Activated CD4-positive, alpha-beta T cell treated with anti-CD3 and anti-CD28 coated beads, Interleukin-2, amount 10 ng/mL, durations not matched to agents 7 days and 5 days (primary cell): ENCODE data around the gene HLA-DPA1. TPM values are rescaled to one million over a fixed set of nuclear protein-coding genes. Genes with fewer than 3 reads are reported as not detected.
"Not testable (repeated sequence)": the region's sequence is repeated elsewhere in the genome, so short reads cannot be mapped to it uniquely, and the experiment has no call there.

Experiments used
- CTCF ChIA-PET: fragments of 350-600 bp; sonication (Branson Sonifier 250); formaldehyde crosslinking; loops from one replicate; lab custom pipeline; 2021; ENCODE audit warnings: antibody characterized with exemption; lab: Charles Lee
- POLR2A ChIA-PET: fragments of 350-600 bp; sonication (Branson Sonifier 250); formaldehyde crosslinking; loops from one replicate; lab custom pipeline; 2021; ENCODE audit warnings: antibody characterized with exemption; lab: Charles Lee
- DNase-seq: peaks from one replicate; pipeline ENCODE4 v3.0.0-alpha.2; 2020
- H3K27ac Mint-ChIP-seq: one replicate; pipeline ENCODE4 v1.8.0; 2021; ENCODE audit warnings: mild to moderate bottlenecking, moderate library complexity, mixed read lengths
- H3K27me3 Mint-ChIP-seq: one replicate; pipeline ENCODE4 v1.8.0; 2021; ENCODE audit warnings: mixed read lengths
- H3K36me3 Mint-ChIP-seq: one replicate; pipeline ENCODE4 v1.8.0; 2021; ENCODE audit warnings: low read depth, mixed read lengths
- H3K4me1 Mint-ChIP-seq: one replicate; pipeline ENCODE4 v1.8.0; 2021; ENCODE audit warnings: mixed read lengths
- H3K4me3 Mint-ChIP-seq: one replicate; pipeline ENCODE4 v1.8.0; 2021; ENCODE audit warnings: mild to moderate bottlenecking, moderate library complexity, mixed read lengths
- H3K9me3 Mint-ChIP-seq: one replicate; pipeline ENCODE4 v1.8.0; 2021; ENCODE audit warnings: mixed read lengths
- total RNA-seq, 2 experiments: library from RNA; stranded (reverse); gene quantifications; one replicate each; pipeline ENCODE4 v1.2.3, GENCODE V29; 2021

HLA-DPA1 gene
- total RNA-seq, 2 experiments from 2014 or later, result 26.2 to 29.6 TPM

DNA sequence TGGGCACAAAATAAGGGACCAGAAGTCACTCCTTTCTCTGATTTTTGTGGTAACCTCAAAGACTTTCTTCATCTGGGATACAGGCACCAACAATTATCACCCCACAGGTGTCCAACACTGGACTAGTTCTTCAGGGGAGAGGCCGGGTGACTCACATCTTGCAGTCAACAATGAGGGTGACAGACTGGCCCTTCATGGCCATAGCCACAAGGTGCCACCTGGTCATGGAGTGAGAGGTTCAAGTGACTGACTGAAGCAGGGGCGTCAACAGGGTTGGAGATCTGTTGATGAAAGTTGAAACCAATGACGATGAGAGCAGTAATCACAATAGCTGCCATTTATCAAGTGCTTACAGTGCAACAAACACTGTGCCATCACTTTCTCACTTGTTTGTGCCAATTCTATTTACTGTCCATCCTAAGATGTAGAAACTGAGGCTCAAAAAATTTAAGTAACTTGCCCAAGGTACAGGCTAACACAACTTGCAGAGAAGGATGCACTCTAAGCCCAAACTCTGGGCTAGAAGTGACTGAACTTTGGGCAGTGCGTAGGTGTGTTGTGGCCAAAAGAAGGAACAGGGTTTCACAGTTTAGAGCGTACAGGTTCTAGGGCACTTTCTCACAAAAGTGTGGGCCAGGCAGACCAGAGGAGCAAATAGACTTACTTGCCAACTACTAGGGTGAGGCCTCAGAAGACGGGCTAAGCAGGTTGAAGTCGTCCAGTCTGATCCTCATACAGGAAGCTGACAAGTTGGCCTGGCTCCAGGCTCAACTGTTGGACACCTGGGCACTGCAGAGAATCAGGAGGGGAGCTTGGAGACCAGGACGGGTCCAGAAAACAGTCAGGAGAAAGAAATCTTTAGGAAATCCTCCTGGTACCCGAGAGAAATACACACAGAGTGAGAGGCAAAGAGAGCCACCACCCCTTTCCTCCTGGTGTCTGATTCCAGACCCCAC, 32.7 kb upstream of the HLA-DPA1 start:
- no peak for DNase-seq
- H3K27ac Mint-ChIP-seq, result no peak overlapping the region
- peaks cover 19% of the 10 kb centered on the region for H3K9me3 Mint-ChIP-seq
- H3K27me3 Mint-ChIP-seq, result peaks cover 63% of the 10 kb centered on the region
- H3K36me3 Mint-ChIP-seq, result no peaks in the 10 kb centered on the region
- no peak overlapping the region for H3K4me3 Mint-ChIP-seq
- H3K4me1 Mint-ChIP-seq, result peaks cover 10% of the 10 kb centered on the region
- CTCF ChIA-PET, result no interaction called here
- POLR2A ChIA-PET, result no interaction called here

DNA sequence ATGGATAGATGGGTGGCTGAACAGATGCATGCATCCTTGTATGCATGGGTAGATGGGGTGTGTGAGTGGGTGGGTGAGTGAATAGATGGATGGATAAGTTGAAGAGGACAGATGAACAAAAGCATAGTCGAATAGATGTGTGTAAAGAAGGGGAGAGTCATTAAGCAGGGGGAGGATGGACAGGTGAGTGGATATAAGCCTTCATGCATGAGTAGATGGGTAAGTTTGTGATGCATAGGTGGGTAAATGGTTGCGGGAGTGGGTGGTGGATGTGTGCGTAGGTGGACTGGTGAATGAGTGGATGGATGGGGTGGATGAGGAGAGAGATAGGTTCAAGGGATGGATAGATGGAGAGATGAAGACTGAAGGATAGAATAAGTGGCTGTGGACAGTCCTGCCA, 31.9 kb upstream of the HLA-DPA1 start:
- DNase-seq, result no peak
- Mint-ChIP-seq H3K36me3 (no peaks in the 10 kb centered on the region), H3K27me3 (peaks cover 57% of the 10 kb centered on the region), H3K4me3 (no peak overlapping the region), H3K27ac (no peak overlapping the region), H3K9me3 (peaks cover 25% of the 10 kb centered on the region), H3K4me1 (peaks cover 10% of the 10 kb centered on the region)
- ChIA-PET POLR2A (no interaction called here), CTCF (no interaction called here)

DNA sequence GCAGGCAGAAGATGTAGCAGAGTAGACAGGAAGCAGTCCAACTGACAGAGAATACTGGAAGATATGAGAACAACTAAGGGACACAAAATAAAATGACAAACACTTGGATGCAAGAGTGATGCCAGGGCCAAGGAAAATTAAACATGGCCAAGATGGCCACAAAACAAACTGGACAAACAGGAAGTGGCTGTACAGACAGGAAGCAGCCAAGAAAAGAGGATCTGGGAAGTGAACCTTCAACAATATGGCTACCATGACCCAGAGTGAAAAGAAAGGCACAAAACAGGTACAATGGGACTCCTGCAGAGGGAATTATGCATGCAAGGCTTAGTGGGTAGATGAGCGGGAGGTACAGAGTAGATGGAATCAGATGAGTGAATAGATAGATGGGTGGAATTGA, 31.4 kb upstream of the HLA-DPA1 start:
- H3K36me3 Mint-ChIP-seq, result peaks cover 2% of the 10 kb centered on the region
- ChIA-PET CTCF (no interaction called here), POLR2A (no interaction called here)
- H3K9me3 Mint-ChIP-seq, result peaks cover 30% of the 10 kb centered on the region
- H3K4me3 Mint-ChIP-seq, result no peak overlapping the region
- peaks cover 10% of the 10 kb centered on the region for H3K4me1 Mint-ChIP-seq
- H3K27me3 Mint-ChIP-seq, result peaks cover 55% of the 10 kb centered on the region
- H3K27ac Mint-ChIP-seq, result no peak overlapping the region
- DNase-seq, result no peak

DNA sequence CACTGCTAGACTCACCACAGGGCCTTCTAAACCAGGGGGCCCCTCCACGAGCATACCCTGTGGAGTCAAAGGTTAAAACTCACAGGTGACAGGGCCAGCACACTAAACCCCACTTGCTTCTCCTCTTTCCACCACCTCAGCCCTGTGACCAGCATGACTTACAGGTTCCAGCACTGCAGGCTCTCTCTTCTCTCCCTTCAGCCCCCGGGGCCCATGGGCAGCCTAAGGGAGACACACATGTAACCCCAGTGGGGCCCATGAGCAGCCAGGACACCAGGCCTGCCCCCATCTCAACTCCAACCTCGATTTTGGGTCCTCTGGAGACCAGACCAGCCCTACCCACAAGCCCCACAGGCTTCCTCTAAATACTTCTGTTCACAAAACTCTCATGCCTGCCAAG, 30.3 kb upstream of the HLA-DPA1 start:
- no peak overlapping the region for H3K27ac Mint-ChIP-seq
- CTCF ChIA-PET, result no interaction called here
- H3K4me1 Mint-ChIP-seq, result peaks cover 10% of the 10 kb centered on the region
- POLR2A ChIA-PET, result no interaction called here
- peaks cover 37% of the 10 kb centered on the region for H3K9me3 Mint-ChIP-seq
- no peak for DNase-seq
- H3K27me3 Mint-ChIP-seq, result peaks cover 58% of the 10 kb centered on the region
- H3K4me3 Mint-ChIP-seq, result no peak overlapping the region
- H3K36me3 Mint-ChIP-seq, result peaks cover 4% of the 10 kb centered on the region

DNA sequence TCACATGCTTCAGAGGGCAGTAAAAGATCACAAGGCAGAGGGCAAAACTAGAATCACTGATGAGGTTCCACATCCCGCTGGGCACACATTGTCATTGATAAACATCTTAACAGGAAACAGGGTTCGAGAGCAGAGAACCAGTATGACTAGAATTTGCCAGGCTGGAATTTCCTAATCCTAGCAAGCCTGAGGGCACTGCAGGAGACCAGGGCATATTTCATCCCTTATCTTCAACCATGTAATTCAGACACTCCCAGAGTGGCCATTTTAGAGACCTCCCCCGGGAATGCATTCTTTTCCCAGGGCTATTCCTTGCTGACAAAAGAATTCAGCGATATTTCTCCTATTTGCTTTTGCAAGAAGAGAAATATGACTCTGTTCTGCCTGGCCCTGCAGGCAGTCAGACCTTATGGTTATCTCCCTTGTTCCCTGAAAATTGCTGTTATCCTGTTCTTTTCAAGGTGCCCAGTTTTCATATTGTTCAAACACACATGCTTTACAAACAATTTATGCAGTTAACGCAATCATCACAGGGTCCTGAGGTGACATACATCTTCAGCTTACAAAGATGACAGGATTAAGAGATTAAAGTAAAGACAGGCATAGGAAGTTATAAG, 27.8 kb upstream of the HLA-DPA1 start:
- H3K4me1 Mint-ChIP-seq, CTCF ChIA-PET, H3K27ac Mint-ChIP-seq, DNase-seq, H3K4me3 Mint-ChIP-seq, H3K36me3 Mint-ChIP-seq, POLR2A ChIA-PET: not testable (repeated sequence)
- Mint-ChIP-seq H3K9me3 (peaks cover 49% of the 10 kb centered on the region), H3K27me3 (peaks cover 58% of the 10 kb centered on the region)

GRCh38 chr6:33095681-33096080, 22.2 kb upstream of the HLA-DPA1 start:
- CTCF ChIA-PET, result no interaction called here
- H3K4me1 Mint-ChIP-seq, result peaks cover 3% of the 10 kb centered on the region
- H3K27ac Mint-ChIP-seq, result no peak overlapping the region
- H3K4me3 Mint-ChIP-seq, result no peak overlapping the region
- POLR2A ChIA-PET, result no interaction called here
- DNase-seq, result no peak
- H3K9me3 Mint-ChIP-seq, result peaks cover 27% of the 10 kb centered on the region
- H3K27me3 Mint-ChIP-seq, result peaks cover 41% of the 10 kb centered on the region
- peaks cover 10% of the 10 kb centered on the region for H3K36me3 Mint-ChIP-seq

DNA sequence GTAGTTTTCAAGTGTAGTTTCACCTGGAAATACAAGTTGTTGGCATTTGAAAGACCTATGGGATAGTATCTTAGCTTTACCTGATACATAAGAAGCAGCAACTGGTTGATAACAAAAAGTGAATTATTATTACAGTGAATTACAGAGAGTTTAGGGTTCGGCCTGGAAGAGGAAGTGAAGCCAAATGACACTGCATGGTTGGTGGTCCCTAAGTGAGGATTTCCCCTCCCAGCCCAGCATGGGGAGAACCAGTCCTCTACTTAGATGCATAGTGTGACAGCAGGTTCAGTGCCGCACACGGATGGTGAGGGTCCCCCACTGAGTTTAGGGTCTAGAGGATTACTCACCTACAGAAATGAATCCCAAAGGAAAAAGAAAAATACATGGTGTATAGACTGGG, 20.4 kb upstream of the HLA-DPA1 start:
- H3K27me3 Mint-ChIP-seq, result peaks cover 30% of the 10 kb centered on the region
- no peak overlapping the region for H3K4me3 Mint-ChIP-seq
- peaks cover 3% of the 10 kb centered on the region for H3K4me1 Mint-ChIP-seq
- H3K9me3 Mint-ChIP-seq, result peaks cover 12% of the 10 kb centered on the region
- peaks cover 5% of the 10 kb centered on the region for H3K36me3 Mint-ChIP-seq
- CTCF ChIA-PET, result no interaction called here
- H3K27ac Mint-ChIP-seq, result no peak overlapping the region
- no peak for DNase-seq
- POLR2A ChIA-PET, result no interaction called here

GRCh38 chr6:33092385-33092784, 18.9 kb upstream of the HLA-DPA1 start:
- ChIA-PET CTCF (interaction anchor here (0.8 kb wide), 1 partner anchor 79 kb away, joined by 3 read pairs; no protein-coding TSS in a partner anchor), POLR2A (no interaction called here)
- Mint-ChIP-seq H3K27me3 (peaks cover 16% of the 10 kb centered on the region), H3K36me3 (no peaks in the 10 kb centered on the region), H3K27ac (no peak overlapping the region), H3K4me1 (peaks cover 3% of the 10 kb centered on the region), H3K9me3 (peaks cover 2% of the 10 kb centered on the region), H3K4me3 (no peak overlapping the region)
- DNase-seq, result no peak

GRCh38 chr6:33091957-33092356, 18.5 kb upstream of the HLA-DPA1 start:
- Mint-ChIP-seq H3K4me1 (peaks cover 3% of the 10 kb centered on the region), H3K9me3 (peaks cover 1% of the 10 kb centered on the region), H3K4me3 (no peak overlapping the region), H3K27me3 (peaks cover 14% of the 10 kb centered on the region), H3K36me3 (no peaks in the 10 kb centered on the region), H3K27ac (no peak overlapping the region)
- ChIA-PET CTCF (no interaction called here), POLR2A (no interaction called here)
- peak; percentile 50 for DNase-seq

DNA sequence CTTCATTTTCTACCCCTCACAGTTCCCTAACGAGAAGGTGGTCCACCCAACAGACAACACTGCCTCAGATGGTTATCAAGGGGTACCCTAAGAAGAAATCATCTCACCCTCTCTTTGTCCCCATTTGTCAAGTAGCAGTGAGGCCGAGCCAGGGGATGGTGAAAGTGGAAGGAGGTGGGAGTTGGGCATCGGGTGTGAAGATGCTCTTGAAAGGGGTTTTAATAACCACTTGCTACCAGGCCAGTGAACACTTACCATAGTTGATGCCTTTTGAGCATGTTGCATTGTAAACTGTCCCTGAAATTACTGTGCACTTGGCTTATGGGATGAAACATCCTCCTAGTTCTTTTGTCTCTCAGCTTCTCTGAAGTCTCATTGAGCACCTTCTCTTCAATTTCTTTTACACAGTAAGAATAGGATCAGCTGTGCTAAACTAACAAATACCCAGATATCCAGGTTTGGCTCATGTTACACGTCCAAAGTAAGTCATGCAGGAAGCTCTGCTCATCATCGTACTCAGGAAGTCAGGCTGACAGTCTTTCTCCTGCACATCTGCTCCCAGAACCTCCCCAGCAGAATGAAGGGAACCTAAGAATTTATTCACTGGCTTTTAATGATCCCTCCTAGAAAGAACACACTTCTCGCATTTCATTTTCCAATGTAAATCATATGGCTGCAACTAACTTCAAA, 15.6 kb upstream of the HLA-DPA1 start:
- CTCF ChIA-PET, result interaction anchor here (0.6 to 1.5 kb wide), 3 partner anchors 13 to 73 kb away, joined by 4 to 6 read pairs (median 4); partner anchors contain the start of gene HLA-DPB1
- no peak for DNase-seq
- Mint-ChIP-seq H3K9me3 (no peaks in the 10 kb centered on the region), H3K4me1 (no peaks in the 10 kb centered on the region), H3K4me3 (no peak overlapping the region), H3K36me3 (no peaks in the 10 kb centered on the region), H3K27ac (no peak overlapping the region), H3K27me3 (peaks cover 5% of the 10 kb centered on the region)
- POLR2A ChIA-PET, result no interaction called here

GRCh38 chr6:33088258-33088930, 14.9 kb upstream of the HLA-DPA1 start:
- no peak overlapping the region for H3K4me3 Mint-ChIP-seq
- H3K36me3 Mint-ChIP-seq, result no peaks in the 10 kb centered on the region
- ChIA-PET POLR2A (interaction anchor here (0.6 kb wide), 1 partner anchor 115 kb away, joined by 4 read pairs; no protein-coding TSS in a partner anchor), CTCF (interaction anchor here (0.6 to 1.5 kb wide), 3 partner anchors 13 to 74 kb away, joined by 4 to 6 read pairs (median 4); partner anchors contain the start of gene HLA-DPB1)
- no peaks in the 10 kb centered on the region for H3K4me1 Mint-ChIP-seq
- H3K9me3 Mint-ChIP-seq, result no peaks in the 10 kb centered on the region
- no peak for DNase-seq
- no peak overlapping the region for H3K27ac Mint-ChIP-seq
- H3K27me3 Mint-ChIP-seq, result peaks cover 5% of the 10 kb centered on the region

GRCh38 chr6:33085627-33086026, 12.2 kb upstream of the HLA-DPA1 start:
- Mint-ChIP-seq H3K27me3 (peaks cover 5% of the 10 kb centered on the region), H3K27ac (no peak overlapping the region), H3K9me3 (no peaks in the 10 kb centered on the region), H3K4me1 (peaks cover 20% of the 10 kb centered on the region), H3K36me3 (no peaks in the 10 kb centered on the region), H3K4me3 (no peak overlapping the region)
- CTCF ChIA-PET, result interaction anchor here (0.5 kb wide), 1 partner anchor 273 kb away, joined by 4 read pairs; no protein-coding TSS in a partner anchor
- DNase-seq, result no peak
- POLR2A ChIA-PET, result no interaction called here
